GM19397 (cell line): ENCODE measurements around the gene MRPL40.

Source experiments
- ATAC-seq: cut with Tn5 transposase; IDR thresholded peaks from one replicate; pipeline ENCODE4 v1.9.1; 2021; ENCODE audit warnings: mild to moderate bottlenecking, moderate library complexity; ENCODE audit not compliant: unreplicated experiment

The MRPL40 gene

DNA sequence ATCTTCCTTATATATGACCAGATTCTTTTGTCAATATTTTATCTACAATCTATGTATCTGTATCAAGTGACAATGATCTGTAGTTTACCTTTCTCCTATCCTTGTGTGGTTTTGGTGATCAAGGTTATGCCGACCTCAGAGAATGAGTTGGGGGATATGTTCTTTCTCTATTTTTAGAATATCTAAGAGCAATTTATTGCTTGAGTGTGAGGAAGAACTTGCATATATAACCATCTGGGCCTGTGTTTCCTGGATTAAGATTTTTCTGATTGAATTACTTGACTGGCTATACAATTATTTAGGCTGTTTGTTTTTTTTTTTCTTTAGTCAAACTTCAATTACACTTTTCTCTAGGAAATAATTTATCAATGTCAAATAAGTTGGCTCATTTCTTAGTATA lies 29.2 kb downstream of the MRPL40 start:
- ATAC-seq = no peak

DNA sequence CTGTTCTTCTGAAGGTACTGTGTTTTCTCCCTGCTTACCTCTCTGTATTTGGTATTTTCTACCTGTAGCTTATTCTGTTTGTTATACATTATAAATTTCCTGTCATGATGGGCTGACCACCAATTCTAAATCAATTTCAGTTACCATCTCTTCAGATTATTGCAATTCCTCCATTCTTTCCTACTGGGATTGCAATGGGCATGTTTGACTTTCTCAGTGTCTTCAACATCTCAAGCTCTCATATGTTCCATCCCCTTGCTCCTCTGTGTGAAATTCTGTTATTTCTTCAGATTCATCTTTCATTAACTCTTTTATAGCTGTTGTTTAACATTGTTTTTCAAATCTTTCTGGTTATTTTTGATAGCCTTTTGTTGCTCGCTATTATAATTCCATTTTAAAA lies 30.7 kb downstream of the MRPL40 start:
- no peak for ATAC-seq

DNA sequence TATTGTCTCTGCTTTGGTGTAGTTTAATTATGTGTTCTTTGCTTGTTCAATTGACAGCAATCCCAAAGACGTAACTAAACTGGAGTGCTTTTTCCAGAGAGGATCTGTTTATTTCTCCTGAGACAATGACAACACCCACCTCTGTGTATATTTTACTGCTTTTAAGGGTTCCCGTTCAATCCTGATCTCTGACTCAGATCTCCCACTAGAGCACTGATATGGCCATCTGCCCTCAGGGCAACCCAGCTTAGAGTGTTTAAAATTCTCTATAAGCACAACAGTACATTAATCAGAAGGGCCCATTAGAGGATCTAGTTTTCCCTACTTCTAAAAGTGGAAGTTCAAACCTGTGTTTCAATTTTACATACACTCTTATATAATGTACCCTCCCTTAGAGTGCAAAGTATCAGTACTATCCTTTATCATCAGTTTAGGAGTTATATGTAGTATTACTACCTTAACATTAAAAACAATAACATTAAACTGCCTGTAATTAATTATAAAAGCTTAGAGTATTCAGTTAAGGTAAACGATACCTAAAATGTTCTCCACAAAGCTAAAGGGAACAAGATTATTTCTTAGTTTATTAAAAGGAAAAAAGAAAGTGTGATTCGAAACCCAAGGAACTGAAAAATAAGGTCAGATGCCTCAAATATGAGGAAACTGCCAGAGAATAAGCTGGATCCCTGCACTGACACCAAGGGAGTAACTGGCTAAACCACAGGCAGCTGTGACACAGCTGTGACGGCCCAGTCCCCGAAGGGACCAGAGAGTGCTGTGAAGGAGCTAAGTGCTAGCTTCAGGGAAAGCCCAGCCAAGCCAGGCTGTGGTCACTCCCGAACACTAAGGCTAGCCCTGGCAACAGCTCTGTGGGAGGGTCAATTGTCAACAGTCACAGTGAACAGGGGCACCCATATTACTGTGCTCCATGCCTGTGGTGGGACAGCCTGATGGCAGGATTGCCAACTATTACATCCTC lies 31.4 kb downstream of the MRPL40 start:
- no peak for ATAC-seq

DNA sequence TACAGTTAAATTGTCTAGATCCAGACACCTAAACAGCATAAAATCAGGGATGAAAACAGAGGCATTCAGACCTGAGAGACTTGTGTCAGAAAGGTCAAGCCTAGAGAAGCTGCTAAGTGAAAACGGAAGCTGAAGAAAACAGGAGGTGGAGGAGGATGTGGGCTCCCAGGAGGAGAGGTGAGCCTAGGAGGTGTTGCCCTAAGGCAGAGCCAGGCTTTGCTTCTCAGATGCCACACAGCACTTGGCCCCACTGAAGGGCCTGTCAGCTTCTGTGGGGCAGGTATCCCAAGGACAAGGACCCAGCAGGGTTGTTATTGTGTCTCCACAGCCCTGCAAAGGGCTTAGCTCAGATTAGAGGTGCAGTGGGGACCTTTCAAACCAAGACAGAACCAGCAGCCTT lies 32.2 kb downstream of the MRPL40 start:
- no peak for ATAC-seq

DNA sequence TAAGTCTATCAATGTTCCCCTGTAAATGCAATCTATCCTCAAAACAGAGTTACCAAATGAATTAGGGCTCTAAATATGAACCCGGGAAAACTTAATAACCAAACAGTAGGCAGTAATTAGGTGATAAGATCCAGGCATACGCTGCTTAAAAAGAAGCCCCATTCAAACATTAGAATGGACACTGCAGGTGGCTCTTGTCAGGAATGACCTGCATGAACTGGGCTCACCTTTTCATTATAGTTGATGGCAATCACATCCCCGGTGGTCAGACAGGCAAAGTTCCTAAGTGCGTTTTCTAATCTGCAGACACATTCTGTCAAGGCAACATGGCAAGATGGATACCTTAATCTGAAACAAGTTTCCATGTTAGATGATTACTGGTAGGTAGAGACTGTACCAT lies 32.6 kb downstream of the MRPL40 start:
- no peak for ATAC-seq

DNA sequence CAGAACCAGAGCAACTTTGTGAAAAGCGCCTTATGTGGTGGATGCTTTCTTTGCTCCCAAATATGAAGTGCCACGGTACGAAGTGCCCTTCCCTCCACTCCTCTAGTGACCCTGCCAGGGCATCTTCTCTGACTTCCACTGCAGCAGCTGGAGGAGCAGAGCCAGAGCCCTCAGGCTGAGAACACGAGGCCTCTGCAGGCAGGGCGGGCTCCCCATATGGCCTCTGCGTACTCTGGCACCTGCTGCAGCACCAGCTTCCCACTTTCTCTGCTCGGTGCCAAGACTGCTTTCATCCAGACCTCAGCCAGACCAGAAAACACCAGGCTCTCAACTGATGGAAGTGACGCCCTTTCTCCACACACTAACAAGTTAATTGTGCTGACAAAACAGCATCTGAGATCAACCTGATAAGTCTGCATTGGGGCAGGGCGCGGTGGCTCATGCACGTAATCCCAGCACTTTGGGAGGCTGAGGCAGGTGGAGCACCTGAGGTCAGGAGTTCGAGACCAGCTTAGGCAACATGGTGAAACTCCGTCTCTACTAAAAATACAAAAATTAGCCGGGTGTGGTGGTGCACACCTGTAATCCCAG lies 33.9 kb downstream of the MRPL40 start:
- no peak for ATAC-seq

DNA sequence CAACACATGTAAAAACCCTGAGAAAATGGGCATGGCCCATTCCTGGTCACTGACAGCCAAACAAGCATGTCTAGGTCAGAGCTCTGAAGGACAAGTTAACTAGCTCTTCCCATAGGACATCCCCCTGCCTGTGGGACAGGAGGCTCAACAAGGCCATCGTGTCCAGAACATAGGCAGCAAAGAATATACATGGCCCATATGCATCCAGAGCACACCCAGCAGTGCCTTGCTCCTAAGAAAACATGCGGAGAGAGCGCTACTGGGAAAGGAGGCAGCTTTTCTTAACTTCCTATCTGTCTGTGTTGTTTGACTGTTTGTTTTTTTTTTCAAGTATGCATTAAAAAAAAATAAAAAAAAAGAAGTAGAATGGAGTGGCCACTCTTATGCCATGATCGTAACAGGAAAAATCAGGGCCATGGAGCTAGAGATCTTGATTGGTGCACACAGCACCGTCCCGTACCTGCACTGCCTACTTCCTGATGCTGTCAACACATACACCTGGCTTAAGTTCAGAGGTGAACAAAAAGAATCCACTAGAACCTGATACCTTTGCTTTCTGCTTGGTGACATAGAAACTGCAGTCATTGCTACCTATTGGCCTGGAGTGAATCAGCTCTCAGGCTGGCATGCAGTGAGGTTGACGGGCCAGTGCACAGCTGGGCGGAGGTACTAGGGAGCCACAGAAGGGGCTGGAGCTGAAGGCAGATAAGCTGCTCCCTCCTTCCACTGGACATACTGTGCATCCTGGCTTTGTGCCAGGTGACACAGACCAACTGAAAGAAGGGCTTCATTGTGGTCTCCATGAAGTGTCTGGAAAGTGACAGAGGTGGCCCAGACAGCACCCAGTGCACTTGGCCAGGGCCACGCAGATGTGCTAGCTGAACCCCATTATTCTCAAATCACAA lies 34.8 kb downstream of the MRPL40 start:
- no peak for ATAC-seq

DNA sequence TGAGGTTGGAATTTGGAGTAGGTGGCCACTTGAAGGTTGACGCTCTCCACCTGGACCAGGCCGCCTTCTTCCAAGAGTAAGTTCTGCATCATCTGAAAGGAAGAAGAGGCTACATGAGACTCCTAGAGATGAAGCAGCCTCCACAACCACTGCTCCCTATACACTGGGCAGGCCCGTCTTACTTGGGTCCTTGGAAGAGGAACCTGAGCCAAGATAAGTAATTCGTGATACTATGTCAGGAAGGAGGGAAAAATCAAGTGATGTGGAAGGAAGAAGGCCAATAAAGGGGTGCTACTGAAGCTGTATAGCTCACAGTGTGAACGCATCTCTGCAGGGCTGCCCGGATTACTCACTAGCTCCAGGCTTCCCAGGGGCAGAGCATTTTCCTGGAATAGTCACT lies 35.6 kb downstream of the MRPL40 start:
- ATAC-seq = no peak

DNA sequence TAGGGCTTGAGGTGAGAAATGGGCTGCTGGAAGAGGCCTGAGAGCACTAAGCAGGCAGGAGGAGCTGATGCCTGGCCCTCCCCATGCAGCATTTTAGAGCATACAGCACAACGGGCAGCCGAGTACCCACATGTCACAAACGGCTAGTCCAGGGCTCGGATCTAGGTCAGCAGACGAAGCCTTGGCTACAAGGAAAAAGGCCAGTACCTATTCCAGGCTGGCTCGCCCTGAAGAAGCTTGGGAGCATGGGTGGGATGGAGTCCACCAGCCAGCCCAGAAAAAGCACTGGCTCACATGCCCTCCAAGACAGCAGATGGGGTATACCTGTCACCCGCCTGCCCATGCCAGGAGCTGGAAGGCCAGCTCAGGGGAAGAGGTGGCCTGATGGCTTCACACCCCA lies 37.1 kb downstream of the MRPL40 start:
- ATAC-seq = no peak

DNA sequence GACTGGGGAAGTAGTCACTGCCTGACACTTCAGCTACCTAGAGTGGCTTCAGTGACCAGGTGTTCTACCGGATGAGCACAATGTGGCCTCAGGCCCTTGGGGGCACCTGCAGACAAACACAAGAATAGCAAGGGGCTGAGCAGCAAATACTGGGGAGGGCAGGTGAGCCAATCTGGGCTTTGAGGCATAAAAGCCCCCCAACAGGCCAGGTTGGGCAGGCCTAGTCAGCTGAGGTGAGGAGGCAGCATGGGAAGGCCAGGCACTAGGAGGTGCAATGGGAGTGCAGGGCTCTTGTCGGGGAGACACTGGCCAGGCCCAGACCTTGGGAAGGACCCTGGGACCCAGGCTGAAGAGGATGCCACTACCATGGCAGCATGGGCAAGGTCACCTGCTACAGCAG lies 37.7 kb downstream of the MRPL40 start:
- ATAC-seq = no peak

DNA sequence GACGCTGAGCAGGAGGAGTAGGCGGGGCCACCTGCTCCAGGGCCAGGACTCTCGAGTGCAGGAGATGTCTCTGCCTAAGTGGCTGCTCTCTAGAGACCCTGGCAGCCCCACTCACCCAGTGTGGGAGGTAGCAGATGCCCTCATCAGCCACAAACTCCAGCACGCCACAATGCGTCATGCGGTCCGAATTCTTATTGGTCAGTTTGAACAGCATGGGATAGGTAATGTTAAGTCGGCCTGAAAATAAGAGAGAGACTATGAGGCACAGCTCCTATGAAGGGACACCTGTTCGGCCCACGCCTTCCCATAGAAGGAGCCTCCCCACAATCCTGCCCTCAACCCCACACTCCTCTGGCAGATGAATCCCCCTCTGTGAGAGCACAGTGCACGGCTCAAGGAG lies 39.2 kb downstream of the MRPL40 start:
- ATAC-seq = no peak

DNA sequence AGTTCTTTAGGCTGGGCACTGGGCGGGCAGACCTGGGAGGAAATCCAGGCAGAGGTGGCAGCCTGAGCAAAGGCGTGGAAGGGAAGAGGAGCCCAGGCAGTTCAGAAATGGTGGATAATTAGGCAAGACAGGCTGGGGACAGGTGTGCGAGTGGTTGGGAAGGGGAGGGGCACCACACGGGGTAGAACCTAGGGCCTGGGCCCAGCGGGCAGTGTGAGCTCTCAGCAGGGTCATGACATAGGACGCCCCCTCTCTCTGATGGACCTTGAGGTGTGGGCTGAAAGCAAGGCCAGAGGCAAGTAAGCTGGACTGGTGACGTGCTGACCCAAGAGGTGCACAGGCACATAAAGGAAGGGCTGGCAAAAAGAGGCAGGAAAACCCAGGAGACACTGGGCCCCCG lies 39.9 kb downstream of the MRPL40 start:
- no peak for ATAC-seq

DNA sequence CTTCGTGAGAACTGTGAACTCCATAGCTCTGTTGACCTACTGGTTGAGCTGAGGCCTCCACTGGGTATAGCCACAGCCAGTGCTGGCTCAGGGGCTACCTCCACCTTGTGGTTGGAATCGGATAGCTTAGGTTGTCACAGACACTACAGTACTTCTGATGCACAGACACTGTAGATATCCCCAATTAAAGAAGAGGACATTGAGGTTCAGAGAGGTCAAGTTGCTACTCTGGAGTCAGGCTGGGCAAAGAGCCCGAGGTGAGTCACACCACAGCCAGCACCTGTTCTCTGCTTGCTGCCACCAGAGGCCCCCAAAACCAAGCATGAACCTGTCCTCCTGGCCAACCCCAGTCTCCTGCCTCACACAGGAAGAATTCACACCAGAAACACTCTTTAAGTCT lies 41.2 kb downstream of the MRPL40 start:
- no peak for ATAC-seq

DNA sequence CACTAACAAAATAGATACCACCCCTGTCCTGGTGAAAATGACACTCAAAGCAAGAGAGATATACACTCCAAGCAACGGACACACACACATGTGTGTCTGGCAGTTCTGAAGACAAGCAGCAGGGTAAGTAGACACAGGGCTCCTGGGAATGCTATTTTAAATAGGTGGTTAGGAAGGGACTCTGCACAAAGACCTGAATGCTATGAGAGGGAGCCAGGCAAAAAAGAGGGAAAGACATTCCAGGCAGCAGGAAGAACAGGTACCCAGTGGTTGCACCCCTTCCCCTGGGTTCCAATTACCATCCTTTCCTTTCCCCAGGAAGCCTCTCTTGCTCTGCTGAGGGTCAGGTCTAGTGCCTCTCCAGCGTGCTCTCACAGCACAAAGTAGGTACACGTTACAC lies 43.7 kb downstream of the MRPL40 start:
- ATAC-seq = no peak

DNA sequence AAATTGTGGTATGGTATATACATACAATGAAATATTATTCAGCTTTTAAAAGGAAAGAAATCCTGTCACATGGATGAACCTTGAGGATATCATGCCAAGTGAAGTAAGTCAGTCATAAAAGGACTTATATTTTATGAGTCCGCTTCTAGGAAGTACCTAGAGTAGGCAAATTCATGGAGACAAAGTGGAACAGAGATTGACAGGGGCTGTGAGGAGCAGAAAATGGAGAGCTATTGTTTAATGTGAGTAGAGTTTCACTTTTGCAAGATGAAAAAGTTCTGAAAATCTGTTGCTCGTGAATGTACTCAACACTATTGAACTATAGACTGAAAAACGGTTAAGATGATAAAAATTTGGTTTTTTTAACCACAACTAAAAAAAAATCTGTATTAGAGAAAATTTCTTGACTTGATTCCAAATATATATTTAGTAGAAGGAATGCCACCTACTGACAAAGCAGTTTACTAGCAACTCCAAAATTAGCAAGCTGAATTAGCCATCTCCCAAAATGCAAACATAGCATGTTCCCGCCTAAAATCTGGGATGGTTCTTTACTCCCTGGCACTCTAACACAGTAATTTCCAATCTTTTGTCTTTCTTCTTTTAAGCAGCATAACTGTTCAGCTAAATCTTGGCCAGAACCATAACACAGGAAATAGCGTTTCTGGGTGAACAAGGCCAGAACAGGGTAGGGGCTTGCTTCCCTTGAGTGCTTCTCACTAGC lies 45.1 kb downstream of the MRPL40 start:
- no peak for ATAC-seq

DNA sequence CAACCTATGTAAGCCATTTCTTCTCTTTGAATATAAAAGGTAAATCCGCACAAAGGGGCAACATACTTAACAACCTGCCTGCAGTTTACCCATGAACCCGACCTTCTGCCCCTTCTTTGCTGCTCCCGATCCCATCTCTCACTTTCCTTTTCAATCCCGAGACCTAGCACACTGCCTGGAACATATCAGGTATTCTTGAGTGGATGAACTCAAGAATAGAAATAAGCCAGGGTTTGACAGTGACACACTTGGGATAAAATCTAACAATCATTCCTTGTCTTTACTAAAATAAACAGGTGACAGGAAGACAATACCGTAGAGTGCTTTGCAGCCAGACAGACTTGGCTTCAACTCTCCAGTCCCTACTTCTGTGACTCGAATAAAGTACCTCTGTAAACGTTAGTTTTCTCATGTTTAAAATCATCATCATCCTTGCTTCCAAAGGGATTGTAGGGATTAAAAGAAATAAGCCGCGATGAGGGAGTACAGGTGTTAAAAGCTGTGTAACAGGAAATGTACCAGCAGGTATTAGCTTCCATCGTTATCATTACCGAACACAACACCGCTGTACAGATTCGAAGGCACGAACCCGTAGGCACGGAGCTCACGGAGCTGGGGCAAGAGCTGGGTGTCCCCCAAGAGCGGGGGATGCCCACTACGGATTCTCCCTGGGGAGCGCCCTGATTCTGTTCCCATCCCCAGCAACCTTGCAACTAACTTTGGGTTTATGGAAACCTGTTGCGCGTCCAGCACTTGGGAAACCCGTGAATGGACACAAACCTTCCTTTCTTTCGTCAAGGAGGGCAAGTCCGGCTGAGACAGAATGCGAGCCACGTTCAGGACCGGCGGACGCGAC lies 45.9 kb downstream of the MRPL40 start:
- ATAC-seq = no peak

DNA sequence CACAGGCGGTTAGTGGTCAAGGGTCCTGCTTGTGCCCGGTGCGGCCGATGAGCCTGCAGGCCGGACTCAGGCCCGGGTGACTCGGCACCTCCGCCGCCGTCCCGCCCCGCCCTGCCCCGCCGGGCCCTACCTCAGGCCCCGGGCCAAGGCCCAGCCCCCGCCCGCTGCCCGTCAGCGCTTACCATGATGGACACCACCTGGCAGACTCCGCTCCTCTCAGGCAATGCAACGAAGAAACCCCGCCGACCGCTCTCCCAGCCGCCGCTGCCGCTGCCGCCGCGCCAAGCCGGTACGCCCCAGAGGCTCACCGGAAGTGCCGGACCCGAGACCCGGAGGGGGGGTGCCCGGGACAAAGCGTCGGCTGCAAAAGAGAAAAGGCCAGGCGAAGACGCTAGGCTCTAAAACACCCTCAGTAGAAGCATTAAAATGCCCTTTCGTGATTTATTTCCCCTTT lies 46.6 kb downstream of the MRPL40 start, which contains the start of gene UFD1:
UFD1 (minus strand) TSS at position 293 of the 454 bp plus-strand sequence; CDS start at position 185, 108 bp downstream.
- ATAC-seq = peak; percentile 50

DNA sequence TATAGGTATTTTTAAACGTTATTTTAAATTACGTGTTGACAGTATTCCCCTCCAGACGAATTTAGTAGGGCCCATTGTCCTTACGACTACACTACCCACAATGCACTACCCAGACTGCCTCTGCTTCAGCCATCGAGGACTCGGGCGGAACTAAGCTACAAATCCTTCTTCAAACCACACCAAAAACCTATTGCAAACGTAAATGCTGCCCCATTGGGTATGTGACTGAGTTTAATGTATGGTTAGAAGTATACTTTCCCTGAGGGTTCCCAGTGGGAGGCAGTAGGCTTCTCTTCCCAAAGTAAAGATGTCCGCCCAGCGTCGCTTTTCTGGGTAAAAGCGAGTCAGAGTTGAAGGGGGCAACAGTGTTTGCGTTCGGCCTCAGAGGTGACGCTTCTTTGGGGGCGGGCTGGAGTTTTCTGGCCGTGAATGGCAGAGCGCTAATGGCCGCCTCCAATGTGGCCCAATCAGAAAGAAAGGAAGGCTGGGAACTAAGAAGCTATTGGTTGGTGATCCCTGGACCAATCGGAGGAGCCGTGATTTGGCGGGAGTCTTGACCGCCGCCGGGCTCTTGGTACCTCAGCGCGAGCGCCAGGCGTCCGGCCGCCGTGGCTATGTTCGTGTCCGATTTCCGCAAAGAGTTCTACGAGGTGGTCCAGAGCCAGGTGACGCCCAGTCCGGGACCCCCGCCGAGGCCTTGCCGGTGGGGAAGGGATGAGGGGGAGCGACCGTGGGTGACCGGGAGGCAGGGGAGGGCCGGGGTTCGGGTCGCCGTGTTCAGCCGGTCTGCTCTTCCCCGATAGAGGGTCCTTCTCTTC lies 47.2 kb downstream of the MRPL40 start, which contains the start of gene CDC45:
CDC45 (plus strand) TSS at position 566 of the 818 bp plus-strand sequence; CDS start at position 615, 49 bp downstream.
- peak; percentile 80 for ATAC-seq

DNA sequence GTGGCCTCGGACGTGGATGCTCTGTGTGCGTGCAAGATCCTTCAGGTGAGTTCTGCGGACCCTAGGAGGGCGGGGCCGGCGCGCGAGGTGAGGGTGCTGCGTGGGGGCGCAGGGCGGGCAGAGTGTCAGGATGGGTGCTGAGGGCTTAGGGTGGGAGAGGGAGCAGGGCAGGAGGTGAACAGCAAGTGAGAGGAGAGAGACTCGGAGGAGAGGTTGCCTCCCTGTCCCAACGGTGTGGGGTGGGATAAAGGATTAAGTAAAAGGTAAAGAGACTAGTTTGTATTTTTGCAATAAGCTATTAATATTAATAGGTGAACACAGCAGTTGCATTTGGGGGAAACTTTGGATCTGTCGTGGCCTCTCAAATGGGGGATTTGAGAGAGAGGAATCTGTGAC lies 47.8 kb downstream of the MRPL40 start:
- ATAC-seq = no peak
